Measurements from ENCODE around the gene POLR2L. TPM values are rescaled to one million over a fixed set of nuclear protein-coding genes. Genes with fewer than 3 reads are reported as not detected.
A peak's percentile ranks its signal among the peaks of the same experiment; 100 is the strongest.

The POLR2L gene
- total and polyA plus RNA-seq, 2 of the 13 experiments (the other 11 are each of a cell fraction or from before 2014, with no cell fraction given), result 104 to 114 TPM

DNA sequence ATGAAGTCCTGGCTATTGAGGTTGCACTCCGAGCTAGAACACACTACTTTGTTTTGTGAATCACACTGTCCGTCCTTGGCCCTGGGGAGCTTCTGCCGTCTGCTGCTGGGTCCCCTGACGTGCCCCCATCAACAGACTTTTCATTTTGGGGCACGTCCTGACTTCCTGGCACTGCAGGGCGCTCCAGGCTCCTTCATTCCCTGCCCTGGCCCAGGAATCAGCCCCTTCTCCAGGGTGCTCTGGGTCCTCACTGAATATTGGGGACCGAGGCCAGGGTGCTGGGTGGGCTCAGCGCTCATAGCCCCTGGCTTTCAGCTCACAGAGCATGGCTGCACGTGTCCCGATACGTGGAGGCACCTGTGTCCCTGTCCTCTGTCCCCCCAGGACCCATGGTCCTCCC lies 22.6 kb upstream of the POLR2L start:
- Histone ChIP-seq H3K9me3 (ENCODE audit: low read length) (no peaks in the 10 kb centered on the region), H3K4me2 (ENCODE audit: low read depth, low read length) (no peak overlapping the region), H3K36me3 (replicated peaks in 1 of 2; ENCODE audit: control insufficient read depth in 1 of 2, insufficient read depth in 2 of 2, low read length in 2 of 2) (peaks cover 3 to 6% of the 10 kb centered on the region in 2 experiments; a peak in 2 of 5 replicates), H4K20me1 (ENCODE audit: insufficient read depth, low read length) (no peaks in the 10 kb centered on the region), H3K4me3 (replicated peaks in 1 of 3; ENCODE audit: insufficient read depth in 1 of 3, low read depth in 2 of 3, low read length in 3 of 3) (no peak overlapping the region), H2AFZ (ENCODE audit: low read length) (no peak overlapping the region), H3K4me1 (ENCODE audit: insufficient read depth, low read length) (0 out of 2 replicates have a peak, but pooled peaks cover 2% of the 10 kb centered on the region), H3K27ac (ENCODE audit: extremely low read length, insufficient read depth, low read length) (no peak overlapping the region), H3K9ac (ENCODE audit: insufficient read depth, low read depth, low read length) (no peak overlapping the region), H3K79me2 (ENCODE audit: insufficient read depth, low read length) (no peaks in the 10 kb centered on the region), H3K27me3 (ENCODE audit: control insufficient read depth in 1 of 2, insufficient read depth in 2 of 2, low read length in 2 of 2) (no peaks in the 10 kb centered on the region)
- 93% methylated on average over 6 of the region's 11 CpGs for WGBS (ENCODE audit: low lambda C conversion rate)
- in situ Hi-C loops (cut with HindIII; ENCODE audit: extremely low pct_ligation_motif_present, low pct_unique_long_range_greater_than_20kb) (no loop called here), intact Hi-C loops (cut with micrococcal nuclease; ENCODE audit: unreplicated experiment) (no loop called here)
- CTCF ChIA-PET (ENCODE audit: low intra/inter-chr PET ratio, low total read pairs), result no interaction called here
- BruUV-seq (replicated peaks), result no TSS peak
- DNase-seq (ENCODE audit: low spot score), result no peak
- no peak for TF ChIP-seq ZFP36 (IDR thresholded peaks at IDR 0.05; ENCODE audit: borderline replicate concordance, low read depth, low read length, partially characterized antibody)
- TF ChIP-seq ZNF253 (CRISPR knock-in tag; IDR thresholded peaks at IDR 0.05; ENCODE audit: borderline replicate concordance), result no peak
- no peak for TF ChIP-seq ZNF572 (CRISPR knock-in tag; IDR thresholded peaks at IDR 0.05)
- peak; percentile 54; the same call in 1 of the 2 replicates for TF ChIP-seq POLR2G (IDR thresholded peaks at IDR 0.05; ENCODE audit: low read depth, low read length)
- TF ChIP-seq POLR2AphosphoS2 (IDR thresholded peaks at IDR 0.05; ENCODE audit: low read depth, low read length), result no peak
- TF ChIP-seq RFX3 (CRISPR knock-in tag; IDR thresholded peaks at IDR 0.05), result no peak
- no peak for ATAC-seq
- POLR2A ChIA-PET, result interaction anchor here (1.0 kb wide), 1 partner anchor 624 kb away, joined by 3 read pairs; no protein-coding TSS in a partner anchor
- no peak for FAIRE-seq

DNA sequence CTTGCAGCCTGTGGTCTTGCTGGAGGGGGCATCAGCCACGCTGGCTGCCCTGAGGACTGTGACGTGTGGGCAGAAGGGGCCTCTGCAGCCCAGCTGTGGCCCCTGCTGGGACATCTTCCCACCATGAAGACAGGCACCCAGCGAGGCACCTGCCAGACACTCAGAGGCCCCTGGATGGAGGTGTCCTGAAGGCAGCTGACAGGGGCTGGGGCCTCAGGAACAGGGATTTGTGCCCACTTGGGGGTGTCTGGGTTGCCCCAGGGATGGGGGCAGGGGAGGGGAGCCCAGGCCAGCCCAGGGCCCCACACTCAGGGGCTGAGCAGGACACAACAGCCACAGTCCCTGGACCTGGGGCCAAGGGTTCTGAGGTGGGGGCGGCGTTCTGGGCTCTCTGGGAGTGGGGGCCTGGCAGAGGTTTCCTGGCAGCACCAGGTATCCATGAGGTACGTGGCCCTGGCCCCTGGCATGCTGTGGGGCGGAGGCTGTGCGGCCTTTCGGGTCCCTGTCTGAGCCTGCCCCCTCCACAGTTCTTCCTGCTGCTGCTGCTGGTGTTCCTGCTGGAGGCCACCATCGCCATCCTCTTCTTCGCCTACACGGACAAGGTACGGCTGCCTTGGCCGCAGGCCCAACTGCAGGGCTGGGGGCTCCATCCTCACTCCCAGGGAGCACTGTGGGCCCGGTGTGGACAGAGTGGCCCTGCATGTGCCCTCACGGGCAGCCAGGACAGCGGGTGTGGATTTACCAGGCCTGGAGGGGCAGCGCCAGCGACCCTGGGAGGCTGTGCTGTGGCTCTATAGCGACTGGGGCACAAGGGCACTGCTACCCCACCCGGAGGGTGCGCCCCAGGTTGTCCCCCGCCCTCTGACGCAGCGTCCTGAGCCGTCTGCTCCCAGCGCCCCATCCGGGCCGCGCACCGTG lies 21.8 kb upstream of the POLR2L start:
- WGBS (ENCODE audit: low lambda C conversion rate), result 95% methylated on average over 11 of the region's 31 CpGs
- Histone ChIP-seq H3K27me3 (ENCODE audit: control insufficient read depth in 1 of 2, insufficient read depth in 2 of 2, low read length in 2 of 2) (no peaks in the 10 kb centered on the region), H3K4me3 (replicated peaks in 1 of 3; ENCODE audit: insufficient read depth in 1 of 3, low read depth in 2 of 3, low read length in 3 of 3) (no peak overlapping the region), H3K79me2 (ENCODE audit: insufficient read depth, low read length) (no peaks in the 10 kb centered on the region), H4K20me1 (ENCODE audit: insufficient read depth, low read length) (no peaks in the 10 kb centered on the region), H3K4me2 (ENCODE audit: low read depth, low read length) (no peak overlapping the region), H3K36me3 (replicated peaks in 1 of 2; ENCODE audit: control insufficient read depth in 1 of 2, insufficient read depth in 2 of 2, low read length in 2 of 2) (peaks cover 3% of the 10 kb centered on the region in 2 experiments; a peak in 2 of 5 replicates), H3K4me1 (ENCODE audit: insufficient read depth, low read length) (no peaks in the 10 kb centered on the region), H3K9ac (ENCODE audit: insufficient read depth, low read depth, low read length) (no peak overlapping the region), H3K27ac (ENCODE audit: extremely low read length, insufficient read depth, low read length) (no peak overlapping the region), H2AFZ (ENCODE audit: low read length) (no peak overlapping the region), H3K9me3 (ENCODE audit: low read length) (no peaks in the 10 kb centered on the region)
- ChIA-PET CTCF (ENCODE audit: low intra/inter-chr PET ratio, low total read pairs) (no interaction called here), POLR2A (interaction anchor here (1.0 to 1.3 kb wide), 2 partner anchors 20 to 625 kb away, joined by 3 read pairs; no protein-coding TSS in a partner anchor)
- BruUV-seq (replicated peaks), result no TSS peak
- intact Hi-C loops (cut with micrococcal nuclease; ENCODE audit: unreplicated experiment) (no loop called here), in situ Hi-C loops (cut with HindIII; ENCODE audit: extremely low pct_ligation_motif_present, low pct_unique_long_range_greater_than_20kb) (no loop called here)
- TF ChIP-seq AGO1 (IDR thresholded peaks at IDR 0.05; ENCODE audit: low read depth, low read length, poor library complexity, severe bottlenecking) (peak; percentile 92), ZNF746 (CRISPR knock-in tag; IDR thresholded peaks at IDR 0.05) (no peak), EEA1 (CRISPR knock-in tag; IDR thresholded peaks at IDR 0.05; ENCODE audit: borderline replicate concordance) (0 out of 2 replicates have a peak, but pooled peaks have one; percentile 38), HNRNPL (IDR thresholded peaks at IDR 0.05; ENCODE audit: low read depth, low read length) (0 out of 2 replicates have a peak, but pooled peaks have one; percentile 40), RBFOX2 (IDR thresholded peaks at IDR 0.05; ENCODE audit: low read depth, low read length) (peak; percentile 48), AGO2 (optimal IDR thresholded peaks at IDR 0.05; ENCODE audit: low read depth, low read length) (peak; percentile 62), POLR2A (IDR thresholded peaks at IDR 0.05; ENCODE audit: insufficient read depth in 1 of 2, low read depth in 2 of 2, low read length in 2 of 2) (0 out of 4 replicates have a peak, but pooled peaks of 1 of the 2 experiments have one; percentile 32)
- TF ChIP-seq, protein P1, sequence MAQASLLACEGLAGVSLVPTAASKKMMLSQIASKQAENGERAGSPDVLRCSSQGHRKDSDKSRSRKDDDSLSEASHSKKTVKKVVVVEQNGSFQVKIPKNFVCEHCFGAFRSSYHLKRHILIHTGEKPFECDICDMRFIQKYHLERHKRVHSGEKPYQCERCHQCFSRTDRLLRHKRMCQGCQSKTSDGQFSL (CRISPR knock-in tag; IDR thresholded peaks at IDR 0.05), result no peak
- no peak for FAIRE-seq
- peak; percentile 1; the same call in 2 of the 3 replicates for ATAC-seq
- DNase-seq (ENCODE audit: low spot score), result no peak
